Astrocyte (in vitro differentiated cells and primary cell): ENCODE data around the gene ANKS6.

Experiments
- EZH2 ChIP-seq: IDR thresholded peaks from 2 replicates; pipeline ENCODE4 v1.6.1; 2012; ENCODE audit warnings: mild to moderate bottlenecking, low read length, inconsistent platforms; ENCODE audit not compliant: insufficient read depth
- TF ChIP-seq, protein P1 (sequence below): IDR thresholded peaks from 2 replicates; pipeline ENCODE4 v1.5.1; 2011; ENCODE audit warnings: low read depth, mild to moderate bottlenecking, inconsistent platforms, low read length, moderate library complexity; ENCODE audit not compliant: insufficient read depth

DNA sequence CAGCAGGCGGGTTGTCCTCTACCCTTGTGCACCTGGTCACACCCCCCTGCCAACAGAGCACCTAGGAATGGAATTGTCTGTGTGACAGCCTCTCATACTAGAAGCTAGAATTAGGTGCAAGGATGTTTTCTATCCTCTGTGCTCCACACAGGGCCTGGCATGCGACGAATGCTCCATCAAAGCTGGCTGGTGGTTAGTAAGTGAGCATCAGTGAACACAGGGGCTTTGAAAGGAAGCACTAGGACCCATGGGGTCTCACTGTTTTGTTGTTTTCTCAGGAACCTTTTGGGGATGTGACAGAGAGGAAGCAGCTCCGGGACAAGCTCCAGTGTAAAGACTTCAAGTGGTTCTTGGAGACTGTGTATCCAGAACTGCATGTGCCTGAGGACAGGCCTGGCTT is 43.4 kb upstream of the ANKS6 start:
- TF ChIP-seq EZH2, result no peak
- TF ChIP-seq, protein P1, sequence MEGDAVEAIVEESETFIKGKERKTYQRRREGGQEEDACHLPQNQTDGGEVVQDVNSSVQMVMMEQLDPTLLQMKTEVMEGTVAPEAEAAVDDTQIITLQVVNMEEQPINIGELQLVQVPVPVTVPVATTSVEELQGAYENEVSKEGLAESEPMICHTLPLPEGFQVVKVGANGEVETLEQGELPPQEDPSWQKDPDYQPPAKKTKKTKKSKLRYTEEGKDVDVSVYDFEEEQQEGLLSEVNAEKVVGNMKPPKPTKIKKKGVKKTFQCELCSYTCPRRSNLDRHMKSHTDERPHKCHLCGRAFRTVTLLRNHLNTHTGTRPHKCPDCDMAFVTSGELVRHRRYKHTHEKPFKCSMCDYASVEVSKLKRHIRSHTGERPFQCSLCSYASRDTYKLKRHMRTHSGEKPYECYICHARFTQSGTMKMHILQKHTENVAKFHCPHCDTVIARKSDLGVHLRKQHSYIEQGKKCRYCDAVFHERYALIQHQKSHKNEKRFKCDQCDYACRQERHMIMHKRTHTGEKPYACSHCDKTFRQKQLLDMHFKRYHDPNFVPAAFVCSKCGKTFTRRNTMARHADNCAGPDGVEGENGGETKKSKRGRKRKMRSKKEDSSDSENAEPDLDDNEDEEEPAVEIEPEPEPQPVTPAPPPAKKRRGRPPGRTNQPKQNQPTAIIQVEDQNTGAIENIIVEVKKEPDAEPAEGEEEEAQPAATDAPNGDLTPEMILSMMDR, result no peak
